Ishikawa (cell line): ENCODE measurements around the gene NTNG2.

Experiments
- CREB1 ChIP-seq: IDR thresholded peaks from 2 replicates; pipeline ENCODE4 v1.6.1; 2012; ENCODE audit warnings: low read depth
- EGR1 ChIP-seq: IDR thresholded peaks from 2 replicates; pipeline ENCODE4 v1.6.1; 2012
- EP300 ChIP-seq: IDR thresholded peaks from 2 replicates; pipeline ENCODE4 v1.6.1; 2012; ENCODE audit warnings: borderline replicate concordance
- FOXM1 ChIP-seq: IDR thresholded peaks from 2 replicates; pipeline ENCODE4 v1.6.1; 2012; ENCODE audit warnings: low read depth, borderline replicate concordance
- NFIC ChIP-seq: IDR thresholded peaks from 2 replicates; pipeline ENCODE4 v1.6.1; 2012
- RAD21 ChIP-seq: IDR thresholded peaks from 2 replicates; pipeline ENCODE4 v1.6.1; 2012; ENCODE audit warnings: low read depth
- TAF1 ChIP-seq: IDR thresholded peaks from 2 replicates; pipeline ENCODE4 v1.6.1; 2012; ENCODE audit warnings: low read depth, mild to moderate bottlenecking
- TCF12 ChIP-seq: IDR thresholded peaks from 2 replicates; pipeline ENCODE4 v1.6.1; 2012; ENCODE audit warnings: low read depth
- YY1 ChIP-seq: IDR thresholded peaks from 2 replicates; pipeline ENCODE4 v1.6.1; 2012; ENCODE audit warnings: low read depth
- TF ChIP-seq, protein P1 (sequence below): IDR thresholded peaks from 2 replicates; pipeline ENCODE4 v1.6.1; 2012
- TF ChIP-seq, protein P2 (sequence below): IDR thresholded peaks from 2 replicates; pipeline ENCODE4 v1.6.1; 2012; ENCODE audit warnings: low read depth, mild to moderate bottlenecking

GRCh38 chr9:132116583-132116982, 45.3 kb upstream of the NTNG2 start:
- TF ChIP-seq, protein P1, sequence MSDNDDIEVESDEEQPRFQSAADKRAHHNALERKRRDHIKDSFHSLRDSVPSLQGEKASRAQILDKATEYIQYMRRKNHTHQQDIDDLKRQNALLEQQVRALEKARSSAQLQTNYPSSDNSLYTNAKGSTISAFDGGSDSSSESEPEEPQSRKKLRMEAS, result no peak
- TF ChIP-seq FOXM1 (no peak), TAF1 (no peak), CREB1 (no peak), TCF12 (no peak), RAD21 (no peak), EP300 (no peak), YY1 (no peak), NFIC (no peak), EGR1 (no peak)
- TF ChIP-seq, protein P2, sequence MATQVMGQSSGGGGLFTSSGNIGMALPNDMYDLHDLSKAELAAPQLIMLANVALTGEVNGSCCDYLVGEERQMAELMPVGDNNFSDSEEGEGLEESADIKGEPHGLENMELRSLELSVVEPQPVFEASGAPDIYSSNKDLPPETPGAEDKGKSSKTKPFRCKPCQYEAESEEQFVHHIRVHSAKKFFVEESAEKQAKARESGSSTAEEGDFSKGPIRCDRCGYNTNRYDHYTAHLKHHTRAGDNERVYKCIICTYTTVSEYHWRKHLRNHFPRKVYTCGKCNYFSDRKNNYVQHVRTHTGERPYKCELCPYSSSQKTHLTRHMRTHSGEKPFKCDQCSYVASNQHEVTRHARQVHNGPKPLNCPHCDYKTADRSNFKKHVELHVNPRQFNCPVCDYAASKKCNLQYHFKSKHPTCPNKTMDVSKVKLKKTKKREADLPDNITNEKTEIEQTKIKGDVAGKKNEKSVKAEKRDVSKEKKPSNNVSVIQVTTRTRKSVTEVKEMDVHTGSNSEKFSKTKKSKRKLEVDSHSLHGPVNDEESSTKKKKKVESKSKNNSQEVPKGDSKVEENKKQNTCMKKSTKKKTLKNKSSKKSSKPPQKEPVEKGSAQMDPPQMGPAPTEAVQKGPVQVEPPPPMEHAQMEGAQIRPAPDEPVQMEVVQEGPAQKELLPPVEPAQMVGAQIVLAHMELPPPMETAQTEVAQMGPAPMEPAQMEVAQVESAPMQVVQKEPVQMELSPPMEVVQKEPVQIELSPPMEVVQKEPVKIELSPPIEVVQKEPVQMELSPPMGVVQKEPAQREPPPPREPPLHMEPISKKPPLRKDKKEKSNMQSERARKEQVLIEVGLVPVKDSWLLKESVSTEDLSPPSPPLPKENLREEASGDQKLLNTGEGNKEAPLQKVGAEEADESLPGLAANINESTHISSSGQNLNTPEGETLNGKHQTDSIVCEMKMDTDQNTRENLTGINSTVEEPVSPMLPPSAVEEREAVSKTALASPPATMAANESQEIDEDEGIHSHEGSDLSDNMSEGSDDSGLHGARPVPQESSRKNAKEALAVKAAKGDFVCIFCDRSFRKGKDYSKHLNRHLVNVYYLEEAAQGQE, result no peak
